ENCODE data around the gene NELFB.
A peak's percentile ranks its signal among the peaks of the same experiment; 100 is the strongest.

The NELFB gene

GRCh38 chr9:137318602-137319001, 63.5 kb downstream of the NELFB start:
- POLR2A ChIA-PET, result interaction anchor here (0.6 kb wide), 1 partner anchor 62 kb away, joined by 3 read pairs; no protein-coding TSS in a partner anchor
- no peak for TF ChIP-seq CTCF (IDR thresholded peaks at IDR 0.05; ENCODE audit: insufficient read depth, low read length, missing control alignments)

GRCh38 chr9:137319011-137319738, 64.0 kb downstream of the NELFB start:
- DNase-seq (ENCODE audit: low read depth, low spot score), result no peak
- peak; percentile 18 for TF ChIP-seq CTCF (IDR thresholded peaks at IDR 0.05; ENCODE audit: insufficient read depth, low read length, missing control alignments)
- CTCF ChIA-PET, result interaction anchor here (1.3 kb wide), 1 partner anchor 17 kb away, joined by 6 read pairs; the partner anchor contains the start of gene NRARP
- H3K4me3 ChIP-seq (ENCODE audit: low read depth, low read length), result no peak overlapping the region
- POLR2A ChIA-PET, result no interaction called here

More at GRCh38 chr9:137318602-137319001, 63.5 kb downstream of the NELFB start:
- CTCF ChIA-PET, result interaction anchor here (0.7 to 1.3 kb wide), 2 partner anchors 16 to 17 kb away, joined by 4 to 6 read pairs; partner anchors contain the start of gene NRARP
- no peak for DNase-seq (ENCODE audit: low read depth, low spot score)
- no peak overlapping the region for H3K4me3 ChIP-seq (ENCODE audit: low read depth, low read length)

GRCh38 chr9:137319739-137320551, 64.8 kb downstream of the NELFB start:
- POLR2A ChIA-PET, result no interaction called here
- TF ChIP-seq CTCF (IDR thresholded peaks at IDR 0.05; ENCODE audit: insufficient read depth, low read length, missing control alignments), result no peak
- CTCF ChIA-PET, result interaction anchor here (1.3 kb wide), 1 partner anchor 17 kb away, joined by 6 read pairs; the partner anchor contains the start of gene NRARP
- H3K4me3 ChIP-seq (ENCODE audit: low read depth, low read length), result no peak overlapping the region
- no peak for DNase-seq (ENCODE audit: low read depth, low spot score)

GRCh38 chr9:137320555-137321384, 65.6 kb downstream of the NELFB start:
- H3K4me3 ChIP-seq (ENCODE audit: low read depth, low read length), result no peak overlapping the region
- POLR2A ChIA-PET, result no interaction called here
- no peak for TF ChIP-seq CTCF (IDR thresholded peaks at IDR 0.05; ENCODE audit: insufficient read depth, low read length, missing control alignments)
- no peak for DNase-seq (ENCODE audit: low read depth, low spot score)
- CTCF ChIA-PET, result interaction anchor here (0.6 kb wide), 1 partner anchor 19 kb away, joined by 3 read pairs; the partner anchor contains the start of gene NRARP

- ChIA-PET POLR2A (no interaction called here), CTCF (no interaction called here)
- no peak for TF ChIP-seq CTCF (IDR thresholded peaks at IDR 0.05; ENCODE audit: insufficient read depth, low read length, missing control alignments)
- H3K4me3 ChIP-seq (ENCODE audit: low read depth, low read length), result no peak overlapping the region
- no peak for DNase-seq (ENCODE audit: low read depth, low spot score)
Observed at GRCh38 chr9:137321726-137322361, 66.7 kb downstream of the NELFB start.

All from AG04449 (cell line).